CD14-positive monocyte (primary cell): ENCODE measurements around the gene OSCP1. TPM values are rescaled to one million over a fixed set of nuclear protein-coding genes. Genes with fewer than 3 reads are reported as not detected.

ENCODE experiments used
- DNase-seq, 3 donors: peaks; one replicate each; pipeline ENCODE4 v3.0.0-alpha.2; 2011 to 2022
- H2AFZ ChIP-seq: 2 replicates; pipeline ENCODE4 v1.6.0; 2012; ENCODE audit warnings: mild to moderate bottlenecking, low read depth, low read length, inconsistent platforms; ENCODE audit not compliant: insufficient read depth, poor library complexity, severe bottlenecking
- H3K27ac ChIP-seq, 2 donors: 1 replicate in 1 of 2; 2 replicates in 1 of 2; pipeline ENCODE4 v1.5.1; 2012 to 2013; ENCODE audit warnings: low read length in 2 of 2, control low read depth in 1 of 2, inconsistent platforms in 1 of 2, low read depth in 1 of 2, mild to moderate bottlenecking in 1 of 2
- H3K27me3 ChIP-seq, 2 donors: one replicate each; pipeline versions ENCODE4 v1.6.0 to v1.6.1; 2011 to 2013; ENCODE audit warnings: low read length in 2 of 2; ENCODE audit not compliant: control insufficient read depth in 2 of 2, insufficient read depth in 2 of 2
- H3K36me3 ChIP-seq, 2 donors: replicated peaks in 1 of 2; 1 replicate in 1 of 2; 2 replicates in 1 of 2; pipeline versions ENCODE4 v1.5.1 to v1.6.1; 2012 to 2013; ENCODE audit warnings: low read length in 2 of 2, control low read depth in 1 of 2, inconsistent platforms in 1 of 2, mild to moderate bottlenecking in 1 of 2; ENCODE audit not compliant: insufficient read depth in 2 of 2, control insufficient read depth in 1 of 2
- H3K4me1 ChIP-seq, 2 donors: 1 replicate in 1 of 2; 2 replicates in 1 of 2; pipeline versions ENCODE4 v1.5.1 to v1.6.1; 2012 to 2013; ENCODE audit warnings: low read length in 2 of 2, control low read depth in 1 of 2, inconsistent platforms in 1 of 2, mild to moderate bottlenecking in 1 of 2, moderate library complexity in 1 of 2; ENCODE audit not compliant: insufficient read depth in 2 of 2, control insufficient read depth in 1 of 2
- H3K4me2 ChIP-seq: replicated peaks from 2 replicates; pipeline ENCODE3; 2012; ENCODE audit warnings: low read length, moderate library complexity, mild to moderate bottlenecking; ENCODE audit not compliant: poor library complexity, severe bottlenecking; ENCODE audit errors: extremely low read depth
- H3K4me3 ChIP-seq, 3 experiments: fragments of 200-600 bp in 1 of 3; sonication (generic) in 1 of 3; replicated peaks in 1 of 3; 1 replicate in 2 of 3; 2 replicates in 1 of 3; pipeline ENCODE4 v1.5.1; 2011 to 2013; ENCODE audit warnings: low read length in 3 of 3, mild to moderate bottlenecking in 3 of 3, control low read depth in 2 of 3, low read depth in 2 of 3, inconsistent platforms in 1 of 3, moderate library complexity in 1 of 3
- H3K79me2 ChIP-seq: 2 replicates; pipeline ENCODE4 v1.6.0; 2012; ENCODE audit warnings: mild to moderate bottlenecking, control low read depth, inconsistent platforms, low read length, moderate library complexity; ENCODE audit not compliant: insufficient read depth
- H3K9ac ChIP-seq: 2 replicates; pipeline ENCODE4 v1.6.0; 2017; ENCODE audit warnings: low read length, mild to moderate bottlenecking; ENCODE audit not compliant: insufficient read depth, poor library complexity, severe bottlenecking
- H3K9me3 ChIP-seq, 2 donors: replicated peaks in 1 of 2; 1 replicate in 1 of 2; 2 replicates in 1 of 2; pipeline versions ENCODE4 v1.5.1 to v1.6.1; 2012 to 2013; ENCODE audit warnings: low read length in 2 of 2, control low read depth in 1 of 2; ENCODE audit not compliant: control insufficient read depth in 1 of 2, insufficient read depth in 1 of 2
- H4K20me1 ChIP-seq: 2 replicates; pipeline ENCODE4 v1.6.0; 2012; ENCODE audit warnings: mild to moderate bottlenecking, low read length, control low read depth, moderate library complexity; ENCODE audit not compliant: insufficient read depth
- H3K27ac Mint-ChIP-seq, 7 donors: one replicate each; pipeline ENCODE4 v1.8.0; 2020; ENCODE audit warnings: mild to moderate bottlenecking in 7 of 7, mixed read lengths in 7 of 7, moderate library complexity in 6 of 7, inconsistent platforms in 2 of 7
- H3K27me3 Mint-ChIP-seq, 3 donors: one replicate each; pipeline ENCODE4 v1.8.0; 2021 to 2022; ENCODE audit warnings: low read depth in 3 of 3, mild to moderate bottlenecking in 3 of 3, mixed read lengths in 3 of 3, moderate library complexity in 3 of 3, inconsistent platforms in 1 of 3
- H3K36me3 Mint-ChIP-seq, 2 donors: one replicate each; pipeline ENCODE4 v1.8.0; 2020; ENCODE audit warnings: mixed read lengths in 2 of 2, inconsistent platforms in 1 of 2, mild to moderate bottlenecking in 1 of 2
- H3K4me1 Mint-ChIP-seq: one replicate; pipeline ENCODE4 v1.8.0; 2020; ENCODE audit warnings: mild to moderate bottlenecking, mixed read lengths
- H3K4me3 Mint-ChIP-seq, 2 donors: one replicate each; pipeline ENCODE4 v1.8.0; 2020; ENCODE audit warnings: mild to moderate bottlenecking in 2 of 2, mixed read lengths in 2 of 2, moderate library complexity in 1 of 2
- H3K9me3 Mint-ChIP-seq, 7 donors: one replicate each; pipeline ENCODE4 v1.8.0; 2020 to 2022; ENCODE audit warnings: mixed read lengths in 7 of 7, mild to moderate bottlenecking in 6 of 7, moderate library complexity in 6 of 7, inconsistent platforms in 2 of 7
- WGBS: methylation state at CpG from one replicate; pipeline ENCODE4 v1.1.5; 2013; ENCODE audit warnings: missing lambda C conversion rate; ENCODE audit not compliant: insufficient coverage; 5-methylcytosine and 5-hydroxymethylcytosine counted together
- intact Hi-C, 2 donors: fragments of 100-400 bp; cut with micrococcal nuclease; formaldehyde crosslinking; loops; one replicate each; pipeline versions ENCODE4 v1.15.0 to v1.15.1; 2023
- polyA plus RNA-seq, 3 donors: library from polyadenylated mRNA; depleted of rRNA in 1 of 3; unstranded in 2 of 3; stranded (reverse) in 1 of 3; fragments of 300-500 nt in 2 of 3; fragments of >200 nt in 1 of 3; fragmentation: Illumina TruSeq in 2 of 3; gene quantifications; 1 replicate in 2 of 3; 2 replicates in 1 of 3; pipeline ENCODE4 v1.2.3, GENCODE V29; 2012 to 2021
- TF ChIP-seq, protein P1 (sequence below): fragments of 200-600 bp; IDR thresholded peaks from one replicate; pipeline ENCODE4 v1.8.0; 2022; ENCODE audit warnings: antibody characterized with exemption, mild to moderate bottlenecking

The OSCP1 gene
- polyA plus RNA-seq, 3 donors = 0.12 to 0.82 TPM; not detected in 1

DNA sequence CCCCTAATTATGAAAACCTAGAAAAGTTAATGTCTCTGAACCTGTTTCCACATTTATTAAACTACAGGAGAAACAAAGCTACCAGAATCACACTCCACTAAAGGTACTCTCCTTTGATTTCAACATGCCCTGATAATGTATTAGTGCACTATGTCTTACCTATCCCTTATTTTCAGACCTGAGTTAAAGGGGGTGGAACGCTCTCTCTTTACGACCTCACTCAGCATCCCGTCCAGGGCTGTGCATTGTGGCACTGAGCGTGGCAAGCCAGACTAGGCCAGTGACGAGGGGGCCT, 53.2 kb downstream of the OSCP1 start:
- Histone ChIP-seq H3K79me2 (peaks cover 55% of the 10 kb centered on the region), H3K4me3 (peak overlapping the region; percentile 84 to 87 (median 85)), H3K4me1 (peaks cover 33 to 42% of the 10 kb centered on the region in 2 donors), H3K9ac (peak overlapping the region; percentile 89), H2AFZ (peak overlapping the region; percentile 72), H3K4me2 (peak overlapping the region; percentile 97), H3K27ac (peak overlapping the region; percentile 81 to 94), H4K20me1 (peaks cover 12% of the 10 kb centered on the region), H3K36me3 (peaks cover 22 to 30% of the 10 kb centered on the region in 2 donors), H3K27me3 (no peaks in the 10 kb centered on the region), H3K9me3 (no peaks in the 10 kb centered on the region)
- peak overlapping the region; percentile 96 to 98 for H3K4me3 Mint-ChIP-seq
- peaks cover 25 to 43% of the 10 kb centered on the region in 2 donors for H3K36me3 Mint-ChIP-seq
- WGBS = 12% methylated on average over 2 of the region's 5 CpGs
- peaks cover 0 to 6% (median 0%) of the 10 kb centered on the region in 3 donors for H3K27me3 Mint-ChIP-seq
- H3K4me1 Mint-ChIP-seq = peaks cover 36% of the 10 kb centered on the region
- intact Hi-C loops = loop anchor here in 1 of 2 donors (1.0 kb wide), 1 partner anchor 11 kb away; no protein-coding TSS in a partner anchor
- DNase-seq = no peak
- peaks cover 0 to 8% (median 2%) of the 10 kb centered on the region in 7 donors for H3K9me3 Mint-ChIP-seq
- H3K27ac Mint-ChIP-seq = peak overlapping the region; percentile 96 to 99 (median 98)
- TF ChIP-seq, protein P1, sequence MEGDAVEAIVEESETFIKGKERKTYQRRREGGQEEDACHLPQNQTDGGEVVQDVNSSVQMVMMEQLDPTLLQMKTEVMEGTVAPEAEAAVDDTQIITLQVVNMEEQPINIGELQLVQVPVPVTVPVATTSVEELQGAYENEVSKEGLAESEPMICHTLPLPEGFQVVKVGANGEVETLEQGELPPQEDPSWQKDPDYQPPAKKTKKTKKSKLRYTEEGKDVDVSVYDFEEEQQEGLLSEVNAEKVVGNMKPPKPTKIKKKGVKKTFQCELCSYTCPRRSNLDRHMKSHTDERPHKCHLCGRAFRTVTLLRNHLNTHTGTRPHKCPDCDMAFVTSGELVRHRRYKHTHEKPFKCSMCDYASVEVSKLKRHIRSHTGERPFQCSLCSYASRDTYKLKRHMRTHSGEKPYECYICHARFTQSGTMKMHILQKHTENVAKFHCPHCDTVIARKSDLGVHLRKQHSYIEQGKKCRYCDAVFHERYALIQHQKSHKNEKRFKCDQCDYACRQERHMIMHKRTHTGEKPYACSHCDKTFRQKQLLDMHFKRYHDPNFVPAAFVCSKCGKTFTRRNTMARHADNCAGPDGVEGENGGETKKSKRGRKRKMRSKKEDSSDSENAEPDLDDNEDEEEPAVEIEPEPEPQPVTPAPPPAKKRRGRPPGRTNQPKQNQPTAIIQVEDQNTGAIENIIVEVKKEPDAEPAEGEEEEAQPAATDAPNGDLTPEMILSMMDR = no peak

DNA sequence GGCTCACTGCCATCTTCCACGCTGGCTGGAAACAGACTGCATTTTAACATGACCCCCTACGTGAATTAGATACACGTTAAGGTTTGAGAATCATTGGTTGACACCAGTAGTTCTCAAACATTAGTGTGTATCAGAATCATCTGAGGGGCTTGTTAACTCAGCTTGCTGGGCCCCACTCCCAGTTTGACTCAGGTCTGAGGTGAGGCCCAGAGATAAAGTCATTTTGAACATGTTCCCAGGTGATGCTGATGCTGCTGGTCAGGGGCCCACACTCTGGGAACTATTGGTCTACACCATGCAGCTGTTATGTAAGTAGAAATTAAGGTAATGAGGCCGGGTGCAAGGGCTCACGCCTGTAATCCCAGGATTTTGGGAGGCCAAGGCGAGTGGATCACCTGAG, 53.9 kb downstream of the OSCP1 start:
- Histone ChIP-seq H3K4me3 (peak overlapping the region in 1 of 3 experiments; percentile 87), H3K4me1 (peaks cover 27 to 37% of the 10 kb centered on the region in 2 donors)
- TF ChIP-seq, protein P1 = no peak

More for the DNA sequence above, 53.9 kb downstream of the OSCP1 start:
- Histone ChIP-seq H3K79me2 (peaks cover 49% of the 10 kb centered on the region), H3K4me2 (peak overlapping the region; percentile 97), H2AFZ (no peak overlapping the region), H3K9ac (no peak overlapping the region), H3K36me3 (peaks cover 27 to 37% of the 10 kb centered on the region in 2 donors), H3K27ac (peak overlapping the region in 1 of 2 donors; percentile 94), H3K27me3 (no peaks in the 10 kb centered on the region), H4K20me1 (peaks cover 12% of the 10 kb centered on the region), H3K9me3 (no peaks in the 10 kb centered on the region)
- Mint-ChIP-seq H3K27me3 (peaks cover 0 to 5% (median 0%) of the 10 kb centered on the region in 3 donors), H3K27ac (peak overlapping the region in 2 of 7 donors; percentile 18 to 45), H3K9me3 (peaks cover 0 to 4% (median 2%) of the 10 kb centered on the region in 7 donors), H3K4me1 (peaks cover 34% of the 10 kb centered on the region), H3K4me3 (peak overlapping the region; percentile 96 to 98), H3K36me3 (peaks cover 31 to 50% of the 10 kb centered on the region in 2 donors)
- DNase-seq = no peak
- intact Hi-C loops = no loop called here
- 88% methylated on average over 5 of the region's 6 CpGs for WGBS
